Measurements from ENCODE around the gene TSC2.

The TSC2 gene

DNA sequence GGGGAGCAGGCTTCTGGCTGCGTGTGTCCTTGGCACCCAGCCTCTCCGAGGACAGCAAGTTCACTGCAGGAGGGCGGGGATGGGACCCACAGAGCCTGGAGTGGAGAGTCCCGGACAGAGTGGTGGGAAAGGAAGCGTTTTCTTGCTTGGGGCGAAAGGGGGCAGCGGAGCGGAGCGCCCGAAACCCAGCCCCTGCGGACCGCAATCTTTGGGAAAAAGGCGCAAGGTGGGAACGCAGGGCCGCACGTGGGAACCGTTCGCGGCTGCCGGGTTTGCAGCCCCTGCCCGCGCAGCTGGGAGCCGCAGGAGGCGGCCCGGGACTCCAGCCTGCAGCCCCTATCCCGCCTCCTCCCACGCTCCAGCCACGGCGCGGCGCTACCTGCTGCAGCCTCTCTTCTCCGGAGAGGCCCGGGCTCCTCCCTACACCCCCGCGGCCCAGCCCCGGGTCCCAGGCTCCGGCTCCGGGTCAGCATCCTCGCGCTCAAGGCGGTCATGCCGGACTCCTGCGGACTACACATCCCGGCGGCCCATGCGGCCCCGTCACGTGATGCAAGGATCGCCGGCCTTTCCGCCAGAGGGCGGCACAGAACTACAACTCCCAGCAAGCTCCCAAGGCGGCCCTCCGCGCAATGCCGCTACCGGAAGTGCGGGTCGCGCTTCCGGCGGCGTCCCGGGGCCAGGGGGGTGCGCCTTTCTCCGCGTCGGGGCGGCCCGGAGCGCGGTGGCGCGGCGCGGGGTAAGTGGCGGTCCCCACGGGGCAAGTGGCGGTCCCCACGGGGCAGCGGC lies at the start of gene TSC2, which contains the start of gene NTHL1:
Gene TSC2, plus strand, starts transcription at position 656 of the 786 bp plus-strand sequence. CDS start 631 bp downstream, outside the sequence.
Gene NTHL1, minus strand, starts transcription at position 505 of the 786 bp plus-strand sequence. Its CDS starts 11 bp downstream, at position 494.
- peak; percentile 98 for DNase-seq (ENCODE audit: low spot score)

DNA sequence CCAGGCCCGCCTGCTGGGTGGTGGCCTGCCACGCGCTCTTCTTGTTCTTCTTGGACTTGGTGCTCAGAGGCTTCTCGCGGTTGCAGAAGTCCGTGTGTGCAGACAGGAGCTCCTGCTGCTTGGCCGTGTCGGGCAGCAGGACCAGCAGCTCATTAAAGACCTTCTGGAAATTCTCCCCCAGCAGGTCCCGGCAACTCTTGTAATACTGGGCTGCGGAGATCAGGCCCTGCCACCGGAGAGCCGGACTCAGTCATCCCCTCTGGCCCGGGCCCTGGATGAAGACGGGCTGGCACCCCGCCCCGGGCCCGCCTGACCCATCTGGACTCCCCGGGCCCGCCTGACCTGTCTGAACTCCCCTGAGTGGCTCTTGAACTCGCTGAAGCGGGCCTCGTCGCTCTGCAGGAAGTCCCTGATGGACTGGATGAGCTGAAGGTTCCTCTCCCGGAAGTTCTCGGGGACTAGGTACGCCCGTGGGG lies 49.4 kb upstream of the TSC2 start:
- DNase-seq (ENCODE audit: low spot score), result no peak

DNA sequence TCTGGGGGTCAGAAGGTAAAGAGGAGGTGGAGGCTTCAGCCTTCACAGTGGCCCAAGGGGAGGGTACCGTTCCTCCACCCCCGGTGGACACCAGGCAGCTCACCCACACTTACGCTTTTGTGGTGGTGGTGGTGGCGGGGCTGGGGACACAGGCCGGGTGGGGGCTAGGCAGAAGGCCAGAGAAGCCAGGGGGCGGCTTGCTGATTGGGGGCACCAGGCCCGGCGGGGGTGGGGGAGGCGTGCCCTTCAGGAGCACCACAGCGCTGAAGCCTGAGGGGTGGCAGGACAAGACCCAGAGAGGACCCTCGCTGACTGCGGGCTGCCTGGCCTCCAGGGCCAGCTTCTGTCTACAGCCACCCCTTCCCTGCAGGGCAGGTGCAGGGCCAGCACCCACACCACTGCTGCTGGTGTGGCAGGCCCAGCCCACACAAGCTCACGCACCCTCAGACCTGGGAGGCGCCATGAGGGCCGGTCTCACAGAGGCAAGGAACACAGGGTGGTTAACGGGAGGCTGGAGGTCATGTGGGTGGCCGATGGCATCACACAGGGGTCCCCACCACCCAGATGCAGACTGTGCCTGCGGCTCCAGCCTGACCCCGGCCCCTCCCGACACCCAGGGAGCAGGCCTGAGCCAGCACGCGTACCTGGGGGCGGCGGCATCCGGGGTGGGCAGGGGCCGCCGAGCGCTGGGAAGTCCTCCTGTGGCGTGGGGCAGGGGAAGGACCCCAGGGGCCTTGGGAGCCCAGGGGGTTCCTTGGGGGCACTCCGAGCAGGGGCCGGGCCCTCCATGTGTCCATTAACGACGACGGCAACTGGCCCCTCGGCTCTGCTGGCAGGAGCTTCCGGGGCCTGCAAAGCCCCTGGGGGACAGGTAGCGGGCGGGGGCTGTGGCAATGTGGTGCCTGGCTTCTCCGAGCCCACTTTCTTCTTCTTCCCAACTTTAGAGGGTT lies 48.7 kb upstream of the TSC2 start:
- DNase-seq (ENCODE audit: low spot score), result no peak

DNA sequence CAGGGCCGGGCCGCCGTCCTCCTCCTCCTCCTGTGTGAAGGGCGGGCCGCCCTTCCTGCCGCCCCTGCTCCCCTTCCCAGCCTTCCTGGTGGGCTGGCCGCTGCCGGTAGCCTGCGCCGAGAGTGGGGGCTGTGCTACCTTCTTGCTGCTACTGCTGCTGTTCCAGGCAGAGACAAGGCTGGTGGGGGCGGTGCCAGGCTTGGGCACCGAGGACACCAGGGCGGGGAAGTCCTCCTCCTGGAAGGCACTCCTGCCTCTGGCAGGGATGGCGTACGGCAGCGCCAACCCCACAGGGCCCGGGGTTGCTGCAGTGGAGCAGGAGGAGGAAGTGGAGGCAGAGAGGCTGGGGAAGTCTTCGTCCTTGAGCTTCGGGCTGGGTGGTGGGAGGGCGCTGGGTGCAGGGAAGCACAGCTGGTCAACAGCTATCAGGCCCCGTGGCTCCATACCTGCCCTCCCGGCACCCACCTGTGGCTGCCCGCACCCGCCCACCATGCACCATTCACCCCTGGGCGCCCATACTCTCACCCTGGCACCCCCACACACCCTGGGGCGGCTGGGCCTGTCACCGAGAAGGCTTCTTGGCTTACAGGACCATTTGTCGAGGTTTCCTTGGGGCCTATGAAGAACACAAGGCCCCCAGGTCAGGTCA lies 47.8 kb upstream of the TSC2 start:
- no peak for DNase-seq (ENCODE audit: low spot score)

DNA sequence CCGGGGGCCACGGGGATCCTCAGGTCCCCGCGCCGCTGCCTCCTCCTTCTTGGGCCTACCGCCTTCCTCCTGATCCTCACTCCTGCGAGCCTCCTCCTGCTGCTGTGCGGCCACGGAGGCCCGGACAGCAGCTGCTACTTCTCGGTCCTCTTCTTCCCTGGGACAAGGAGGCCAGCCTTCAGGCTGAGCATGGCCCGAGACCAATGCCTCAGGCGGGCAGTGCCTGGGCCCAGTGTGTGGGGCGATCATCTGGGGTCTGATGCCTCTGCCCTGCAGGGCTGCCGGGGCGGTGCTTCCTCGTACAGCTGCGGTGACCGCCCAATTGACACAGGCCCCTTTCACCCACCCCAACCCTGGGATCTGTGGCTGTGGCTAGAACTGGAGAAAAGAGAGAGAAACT lies 46.8 kb upstream of the TSC2 start:
- DNase-seq (ENCODE audit: low spot score), result no peak

DNA sequence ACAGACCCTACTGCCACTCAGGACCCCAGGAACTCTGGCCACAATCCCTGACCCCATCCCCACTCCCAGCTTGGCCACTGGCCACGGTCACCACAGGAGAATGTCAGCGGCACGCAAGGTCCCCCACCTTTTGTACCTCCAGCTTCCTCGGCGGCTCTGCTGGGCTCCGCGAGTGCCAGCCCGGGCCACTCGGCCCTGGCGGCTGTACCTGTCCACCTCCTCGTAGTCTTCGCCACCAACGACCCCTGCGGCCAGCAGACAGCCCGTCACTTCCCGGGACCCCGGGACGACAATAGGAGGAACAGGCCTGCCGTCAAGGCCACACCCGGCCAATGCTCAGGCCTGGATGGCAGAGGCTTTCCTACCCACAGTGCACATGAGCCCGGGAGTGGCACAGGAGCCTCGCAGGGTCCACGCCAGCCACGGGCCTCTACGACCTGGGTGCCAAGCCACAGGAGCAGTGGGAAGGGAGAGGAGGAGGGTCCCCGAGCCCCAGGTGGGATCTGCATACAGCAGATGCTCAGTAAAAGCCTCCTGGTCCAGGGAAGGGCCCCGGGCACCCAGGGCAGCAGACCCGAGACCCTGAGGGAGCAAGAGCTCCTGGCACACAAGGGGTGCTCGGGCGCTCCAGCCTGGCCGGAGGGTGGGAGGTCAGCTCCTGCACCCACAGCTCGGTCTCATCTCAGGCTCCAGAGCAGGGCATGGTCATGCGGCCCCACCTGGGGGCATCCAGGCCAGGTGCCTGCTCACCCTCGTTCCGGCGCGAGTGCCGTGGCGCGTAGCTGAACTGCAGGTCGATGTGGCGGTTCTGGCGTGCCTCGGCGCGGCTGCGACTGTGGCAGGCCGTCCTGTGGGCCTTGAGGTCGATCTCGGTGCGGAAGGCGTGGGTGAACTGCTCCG lies 46.1 kb upstream of the TSC2 start:
- DNase-seq (ENCODE audit: low spot score), result no peak

DNA sequence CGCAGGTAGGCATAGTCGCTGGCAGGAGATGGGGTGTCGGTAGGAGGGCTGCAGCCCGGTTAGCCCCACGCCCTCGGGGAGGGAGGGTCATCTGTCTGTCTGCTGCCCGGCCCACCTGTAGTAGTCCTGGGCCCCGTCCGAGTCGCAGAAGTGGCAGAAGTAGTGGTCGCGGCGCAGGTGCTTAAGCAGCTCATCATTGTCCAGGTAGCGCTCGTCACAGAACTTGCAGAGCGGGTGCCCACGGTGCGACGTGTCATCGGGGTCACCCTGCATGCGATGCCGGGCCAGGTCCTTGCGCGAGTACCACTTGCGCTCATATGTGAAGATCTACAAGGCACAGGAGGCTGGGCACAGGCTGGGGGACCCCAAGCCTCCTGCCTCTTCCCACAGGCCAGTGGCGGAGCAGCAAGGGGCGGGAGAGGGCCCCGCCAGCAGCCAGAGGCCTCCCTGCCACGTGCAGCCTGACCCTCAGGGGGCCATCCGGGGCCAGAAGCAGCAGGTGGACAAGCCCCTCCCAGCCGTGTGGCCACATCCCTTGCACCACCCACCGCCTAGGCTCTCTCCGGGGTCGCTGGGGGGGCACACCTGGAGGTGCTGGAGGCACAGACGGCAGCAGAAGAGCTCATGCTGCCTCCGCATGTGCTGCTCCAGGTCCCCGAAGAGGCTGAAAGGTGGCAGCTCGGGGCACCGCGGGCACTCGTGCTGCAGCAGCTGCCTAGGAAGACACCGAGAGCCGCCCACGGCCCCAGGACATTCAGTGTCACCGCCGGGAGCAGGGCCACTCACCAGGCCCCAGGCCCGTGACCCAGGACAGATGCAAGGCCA lies 45.2 kb upstream of the TSC2 start:
- DNase-seq (ENCODE audit: low spot score), result no peak

DNA sequence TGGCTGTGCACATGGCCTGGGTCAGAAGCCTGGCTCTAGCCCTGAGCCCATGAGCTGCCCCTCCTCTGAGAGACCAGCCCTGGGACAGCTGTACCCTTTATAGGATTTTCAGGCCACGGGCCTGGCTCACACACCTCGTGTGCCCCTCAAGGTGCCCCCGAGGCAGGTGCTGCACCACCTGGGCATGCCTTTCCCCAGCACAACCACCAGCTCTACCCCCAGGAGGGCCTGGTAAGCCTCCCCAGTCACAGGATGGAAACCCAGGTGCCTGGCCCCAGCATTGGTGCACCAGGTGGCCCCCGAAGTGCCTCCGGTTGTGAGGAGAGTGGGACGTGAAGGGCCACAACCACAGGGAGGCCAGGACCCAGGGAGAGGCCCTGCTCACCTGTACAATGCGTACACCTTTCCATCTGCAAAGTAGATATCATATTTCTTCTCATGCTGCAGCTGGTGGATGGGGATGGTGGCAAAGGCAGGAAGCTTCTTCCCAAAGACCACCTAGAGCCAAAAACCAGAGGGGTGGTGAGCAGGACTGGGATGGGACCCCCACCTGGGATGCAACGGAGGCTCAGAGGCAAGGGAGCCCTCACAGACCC lies 44.5 kb upstream of the TSC2 start:
- no peak for DNase-seq (ENCODE audit: low spot score)

DNA sequence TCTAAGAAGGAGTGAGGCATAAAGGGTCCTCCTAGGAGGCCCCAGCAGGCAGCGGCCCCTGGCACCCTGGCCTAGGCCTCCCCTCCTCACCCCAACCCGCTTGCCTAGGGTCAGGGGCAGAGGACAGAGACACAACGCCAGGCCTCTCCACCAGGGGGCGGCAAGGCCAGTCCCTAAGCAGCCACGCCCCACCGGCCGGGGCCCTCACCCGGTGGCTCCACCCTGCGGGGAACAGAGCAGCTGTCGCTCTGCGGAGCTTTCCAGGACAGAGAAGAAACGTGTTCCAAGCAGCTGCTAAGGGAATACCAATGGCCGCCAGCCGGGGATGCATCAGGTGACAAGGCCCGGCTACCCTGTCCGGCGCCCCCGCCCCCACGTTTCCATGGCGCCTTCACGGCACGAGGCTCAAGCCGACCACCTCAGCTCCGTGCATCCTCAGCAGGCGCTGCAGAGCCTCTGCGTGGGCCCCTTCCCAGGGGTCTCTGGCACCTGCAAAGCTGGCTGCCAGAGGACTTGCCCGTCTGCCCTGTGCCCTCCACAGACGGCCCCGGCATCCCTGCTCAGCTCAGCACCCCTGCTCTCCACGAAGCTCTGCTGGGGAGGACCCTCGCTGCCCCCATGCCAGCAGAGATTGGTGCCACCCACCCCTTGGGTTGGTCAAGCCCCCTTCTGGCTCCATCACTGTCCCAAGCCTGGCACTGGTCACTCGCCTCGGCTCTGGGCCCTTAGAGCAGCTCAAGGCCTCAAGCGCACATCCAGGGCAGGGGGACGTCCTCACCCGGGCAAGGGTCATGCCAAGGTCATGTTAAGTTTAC lies 43.8 kb upstream of the TSC2 start:
- DNase-seq (ENCODE audit: low spot score), result peak; percentile 99

DNA sequence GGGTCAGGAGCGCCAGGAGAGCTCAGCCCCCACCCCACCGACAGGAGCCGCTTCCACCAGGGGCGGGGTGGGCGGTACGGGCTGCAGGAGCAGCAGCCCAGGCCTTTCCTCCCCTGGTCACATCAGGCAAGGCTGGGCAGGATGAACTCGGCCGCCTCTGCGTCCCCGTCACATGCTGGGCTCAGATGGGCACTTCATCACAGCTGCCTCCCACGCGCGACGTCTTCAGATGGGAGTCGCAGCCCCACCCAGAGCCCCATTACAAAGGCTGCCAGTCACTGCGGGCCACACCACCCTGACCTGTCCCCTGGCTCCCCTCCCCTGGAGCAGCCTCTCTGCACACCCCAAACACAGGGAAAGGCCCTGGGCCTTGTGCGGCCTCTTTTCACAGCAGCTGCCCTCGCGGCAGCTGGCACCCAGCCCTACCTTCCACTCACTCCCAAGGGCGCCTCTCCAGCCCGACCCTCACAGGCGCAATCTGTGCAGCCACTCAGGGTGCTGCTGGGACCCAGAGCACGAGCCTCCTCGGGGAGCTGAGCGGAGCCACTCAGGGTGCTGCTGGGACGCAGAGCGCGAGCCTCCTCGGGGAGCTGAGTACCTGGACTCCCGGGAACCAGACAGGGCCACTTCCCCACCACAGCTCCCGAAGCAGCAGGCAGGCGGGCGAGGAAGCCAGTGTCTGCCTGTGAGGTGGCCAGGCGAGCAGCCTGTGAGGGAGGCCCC lies 42.8 kb upstream of the TSC2 start:
- DNase-seq (ENCODE audit: low spot score), result no peak

DNA sequence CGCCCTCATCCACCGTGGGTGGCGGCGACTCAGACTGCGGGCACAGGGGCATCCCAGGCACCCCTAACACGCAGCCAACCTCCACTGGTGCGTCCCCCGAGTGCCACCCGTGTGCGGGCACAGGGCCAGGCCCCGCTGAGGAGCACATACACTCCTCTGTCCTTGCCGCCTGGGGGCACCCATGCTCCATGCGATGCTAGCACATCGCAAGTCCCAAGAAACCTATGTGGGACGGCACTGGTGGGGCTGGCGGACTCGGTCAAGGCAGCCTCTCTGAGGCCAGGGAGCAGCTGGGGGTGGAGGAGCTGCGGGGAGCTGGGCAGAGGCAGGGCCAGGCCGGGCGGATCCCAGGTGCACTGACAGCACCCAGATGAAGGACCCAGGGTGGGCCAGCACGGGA lies 42.1 kb upstream of the TSC2 start:
- no peak for DNase-seq (ENCODE audit: low spot score)

DNA sequence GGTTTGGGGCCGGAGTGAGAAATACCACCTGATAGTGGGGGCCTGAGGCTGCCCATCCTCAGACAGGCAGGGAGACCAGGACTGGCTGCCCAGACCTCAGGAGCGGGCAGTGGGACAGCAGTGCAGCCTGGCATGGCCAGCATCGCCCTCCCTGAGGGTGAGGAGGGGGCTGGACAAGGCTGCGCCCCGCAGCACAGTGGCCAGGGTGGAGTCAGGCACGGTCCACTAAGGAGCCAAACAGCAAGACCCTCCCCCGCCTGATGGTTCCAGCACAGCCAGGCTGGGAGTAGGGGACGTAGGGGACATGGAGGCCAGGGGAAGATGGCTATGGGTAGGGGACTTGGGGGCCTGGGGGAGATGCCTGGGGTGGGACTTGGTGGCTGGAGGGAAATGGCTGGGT lies 41.5 kb upstream of the TSC2 start:
- DNase-seq (ENCODE audit: low spot score), result no peak

DNA sequence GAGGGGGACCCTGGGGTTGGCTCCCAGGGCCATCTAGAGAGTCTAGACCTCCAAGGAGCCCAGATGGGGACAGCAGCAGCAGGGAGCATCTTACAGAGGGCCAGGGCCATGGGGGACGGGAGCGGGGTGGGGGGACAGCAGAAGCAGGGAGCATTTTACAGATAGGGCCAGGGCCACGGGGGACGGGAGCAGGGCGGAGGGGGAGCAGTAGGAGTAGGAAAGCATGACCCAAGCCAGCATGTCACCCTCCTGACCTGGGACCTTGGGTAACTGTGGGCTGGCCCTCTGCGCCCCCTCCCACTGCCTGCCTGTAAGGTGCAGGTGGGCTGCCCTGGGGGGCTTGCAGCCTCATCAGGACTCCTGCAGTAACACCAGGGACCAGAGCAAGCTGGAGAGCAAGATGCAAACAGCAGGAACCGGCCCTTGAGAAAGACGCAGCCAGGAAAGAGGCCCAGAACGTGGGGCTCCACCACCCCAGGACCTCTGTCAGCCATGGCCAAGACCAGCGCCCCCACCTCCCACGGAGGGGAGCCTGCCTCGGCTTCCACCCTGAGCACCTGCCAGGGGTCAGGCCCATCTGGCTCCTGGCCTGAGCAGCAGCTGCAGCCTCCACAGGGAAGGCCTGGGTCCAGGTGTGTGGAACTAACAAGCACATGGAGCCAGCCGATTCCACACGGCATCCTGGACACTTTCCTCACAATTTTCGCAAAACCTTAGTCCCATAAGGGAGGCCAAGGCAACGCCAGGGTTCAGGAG lies 40.5 kb upstream of the TSC2 start:
- DNase-seq (ENCODE audit: low spot score), result no peak

DNA sequence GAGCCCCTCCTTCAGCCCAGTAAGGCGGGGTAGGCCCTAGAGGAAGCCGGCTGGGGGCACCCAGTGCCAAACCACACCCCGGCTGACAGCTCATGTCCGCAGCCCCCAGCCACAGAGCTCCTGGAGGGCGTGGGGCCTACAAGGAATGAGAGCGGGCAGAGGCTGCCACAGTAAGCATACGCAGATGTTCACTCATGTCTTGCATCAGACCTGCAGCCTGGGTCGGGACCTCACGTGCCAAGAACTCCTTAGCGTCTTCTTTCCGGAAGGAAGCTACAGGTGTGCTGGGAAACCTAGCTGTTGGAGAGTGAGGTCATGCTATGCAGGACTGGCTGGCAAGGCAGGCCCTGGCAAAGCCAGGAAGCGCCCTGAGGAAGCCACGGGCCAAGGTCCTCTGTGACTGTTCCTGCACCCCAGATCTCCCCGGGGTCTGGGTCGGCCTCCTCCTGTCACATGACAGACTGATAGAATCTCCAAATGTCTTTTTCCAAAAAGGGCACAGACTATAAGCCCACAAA lies 39.7 kb upstream of the TSC2 start:
- no peak for DNase-seq (ENCODE audit: low spot score)

DNA sequence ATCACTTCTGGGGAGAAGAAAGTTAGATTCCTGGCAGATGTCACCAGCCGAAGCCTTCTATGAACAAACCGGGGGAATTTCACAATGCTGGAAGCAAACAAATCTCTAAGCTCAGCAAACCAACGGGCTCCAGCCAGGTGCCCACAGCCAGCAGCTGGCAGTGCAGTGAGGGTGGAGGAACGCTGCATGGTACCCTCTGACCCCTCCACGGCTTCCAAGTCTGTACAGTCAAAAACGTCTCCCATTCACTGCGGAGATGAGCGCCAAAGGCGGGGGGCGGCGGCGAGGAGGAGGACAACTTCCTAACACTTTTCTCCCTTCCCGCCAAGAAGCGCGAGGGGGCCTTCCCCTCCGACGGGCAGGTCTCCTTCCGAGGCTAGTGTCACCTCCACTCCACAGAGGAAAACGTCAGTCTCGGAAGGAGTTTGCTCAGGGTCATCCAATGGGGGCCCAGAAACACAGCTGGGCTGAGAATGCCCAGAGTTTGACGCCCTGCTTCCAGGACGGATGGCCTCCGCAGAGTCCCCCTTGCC lies 39.1 kb upstream of the TSC2 start:
- no peak for DNase-seq (ENCODE audit: low spot score)

DNA sequence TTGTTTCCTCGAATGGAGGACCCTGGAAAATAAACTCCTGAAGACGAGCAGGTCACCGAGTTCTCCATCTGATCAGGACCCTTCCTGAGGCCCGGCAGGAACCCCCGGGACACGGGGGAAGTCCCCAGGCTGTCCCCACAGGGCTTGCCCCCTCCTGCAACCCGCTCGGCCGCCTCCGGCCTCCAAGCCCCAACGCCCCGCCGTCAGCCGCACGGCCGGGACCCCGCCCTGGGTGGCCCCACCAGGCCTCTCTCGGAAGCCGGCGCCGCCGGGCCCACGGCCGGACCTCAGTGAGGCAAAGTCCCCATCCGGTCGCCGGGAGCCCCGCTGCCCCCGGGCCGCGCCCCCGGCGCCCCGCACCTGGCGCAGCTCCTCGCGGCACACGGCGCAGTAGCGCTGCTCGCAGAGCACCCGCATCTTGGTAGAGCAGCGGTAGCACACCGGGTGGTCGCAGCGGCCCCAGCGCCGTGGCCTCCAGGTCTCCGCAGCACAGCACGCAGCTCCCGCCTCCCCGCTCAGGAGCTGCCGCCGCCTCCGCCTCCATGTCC lies 38.5 kb upstream of the TSC2 start:
- DNase-seq (ENCODE audit: low spot score), result peak; percentile 49
